GM18526 (cell line): ENCODE results near the gene MYOT.

Experiments used
- POLR2A ChIP-seq: IDR thresholded peaks from 3 replicates; pipeline ENCODE4 v1.6.1; 2011; ENCODE audit not compliant: insufficient read length; ENCODE audit errors: extremely low read depth

The MYOT gene

DNA sequence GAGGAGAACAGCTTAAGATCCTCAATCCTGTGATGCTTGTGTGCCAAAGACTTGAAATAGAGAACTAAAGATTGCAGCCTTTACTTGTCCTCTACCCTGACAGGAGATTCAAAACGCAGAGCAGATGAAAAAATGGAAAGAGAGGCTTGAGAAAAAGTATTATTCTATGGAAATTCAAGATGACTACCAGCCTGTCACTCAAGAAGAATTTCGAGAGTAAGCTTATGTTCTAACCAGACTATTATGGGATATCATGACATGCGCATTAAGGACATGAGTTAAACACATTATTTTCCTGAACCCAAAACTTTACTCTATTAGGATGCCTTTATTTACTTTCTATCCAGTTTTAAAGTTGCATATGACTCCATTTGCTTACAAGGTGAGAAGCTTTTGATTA is 68.0 kb downstream of the MYOT start:
- no peak for TF ChIP-seq POLR2A
